Measurements from ENCODE around the gene TMEM141.

The TMEM141 gene

GRCh38 chr9:136769710-136770191, 21.4 kb upstream of the TMEM141 start:
- no peak overlapping the region for H3K27ac ChIP-seq (ENCODE audit: low read depth, low read length)
- no peaks in the 10 kb centered on the region for H3K4me1 ChIP-seq (ENCODE audit: control insufficient read depth in 5 of 5, insufficient read depth in 5 of 5, low read length in 5 of 5)
- peaks cover 0 to 9% (median 4%) of the 10 kb centered on the region in 5 donors for H3K27me3 ChIP-seq (ENCODE audit: control insufficient read depth in 5 of 5, insufficient read depth in 4 of 5, low read length in 5 of 5)
- no peak overlapping the region for H3K9ac ChIP-seq (ENCODE audit: low read length in 5 of 5)
- H3K4me3 ChIP-seq (ENCODE audit: low read depth in 1 of 5, low read length in 5 of 5): no peak overlapping the region
- peaks cover 0 to 14% (median 9%) of the 10 kb centered on the region in 5 donors for H3K9me3 ChIP-seq (ENCODE audit: control insufficient read depth in 5 of 5, low read length in 5 of 5)
- H3K36me3 ChIP-seq (ENCODE audit: control insufficient read depth in 5 of 5, insufficient read depth in 5 of 5, low read length in 5 of 5): no peaks in the 10 kb centered on the region

DNA sequence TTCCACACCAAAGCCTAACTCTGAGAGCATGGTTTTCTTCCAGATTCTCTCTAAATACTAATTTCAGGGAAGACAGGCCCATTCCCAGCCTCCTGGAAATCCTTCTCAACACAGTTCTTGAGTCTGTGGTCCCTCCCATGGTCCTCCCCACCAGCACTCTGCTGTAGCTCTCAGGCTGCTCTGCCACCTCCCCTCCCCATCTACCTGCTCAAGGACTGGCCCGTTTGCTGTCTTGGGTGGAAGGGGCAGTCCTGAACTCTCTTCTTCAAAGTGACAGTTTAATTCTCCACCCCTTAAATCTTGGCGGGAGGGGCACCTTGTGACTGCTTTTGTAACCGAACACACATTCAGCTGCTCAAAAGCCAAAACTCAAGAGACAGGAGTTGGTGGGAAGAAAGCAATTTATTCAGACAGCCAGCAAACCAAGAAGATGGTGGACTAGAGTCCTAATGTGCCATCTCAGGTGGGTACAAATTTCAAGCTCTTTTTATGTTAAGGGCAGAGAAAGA, 19.2 kb upstream of the TMEM141 start:
- no peak overlapping the region for H3K27ac ChIP-seq (ENCODE audit: low read depth, low read length)
- H3K36me3 ChIP-seq (ENCODE audit: control insufficient read depth in 5 of 5, insufficient read depth in 5 of 5, low read length in 5 of 5): no peaks in the 10 kb centered on the region
- peaks cover 0 to 11% (median 6%) of the 10 kb centered on the region in 5 donors for H3K27me3 ChIP-seq (ENCODE audit: control insufficient read depth in 5 of 5, insufficient read depth in 4 of 5, low read length in 5 of 5)
- H3K4me1 ChIP-seq (ENCODE audit: control insufficient read depth in 5 of 5, insufficient read depth in 5 of 5, low read length in 5 of 5): no peaks in the 10 kb centered on the region
- peaks cover 0 to 14% (median 9%) of the 10 kb centered on the region in 5 donors for H3K9me3 ChIP-seq (ENCODE audit: control insufficient read depth in 5 of 5, low read length in 5 of 5)
- no peak overlapping the region for H3K4me3 ChIP-seq (ENCODE audit: low read depth in 1 of 5, low read length in 5 of 5)
- no peak overlapping the region for H3K9ac ChIP-seq (ENCODE audit: low read length in 5 of 5)

- H3K36me3 ChIP-seq (ENCODE audit: control insufficient read depth in 5 of 5, insufficient read depth in 5 of 5, low read length in 5 of 5): no peaks in the 10 kb centered on the region
- no peaks in the 10 kb centered on the region for H3K4me1 ChIP-seq (ENCODE audit: control insufficient read depth in 5 of 5, insufficient read depth in 5 of 5, low read length in 5 of 5)
- no peak overlapping the region for H3K4me3 ChIP-seq (ENCODE audit: low read depth in 1 of 5, low read length in 5 of 5)
- H3K9ac ChIP-seq (ENCODE audit: low read length in 5 of 5): no peak overlapping the region
- peaks cover 0 to 13% (median 3%) of the 10 kb centered on the region in 5 donors for H3K27me3 ChIP-seq (ENCODE audit: control insufficient read depth in 5 of 5, insufficient read depth in 4 of 5, low read length in 5 of 5)
- H3K9me3 ChIP-seq (ENCODE audit: control insufficient read depth in 5 of 5, low read length in 5 of 5): peaks cover 0 to 14% (median 9%) of the 10 kb centered on the region in 5 donors
- H3K27ac ChIP-seq (ENCODE audit: low read depth, low read length): no peak overlapping the region
Observed at GRCh38 chr9:136773386-136774044, 17.6 kb upstream of the TMEM141 start.

DNA sequence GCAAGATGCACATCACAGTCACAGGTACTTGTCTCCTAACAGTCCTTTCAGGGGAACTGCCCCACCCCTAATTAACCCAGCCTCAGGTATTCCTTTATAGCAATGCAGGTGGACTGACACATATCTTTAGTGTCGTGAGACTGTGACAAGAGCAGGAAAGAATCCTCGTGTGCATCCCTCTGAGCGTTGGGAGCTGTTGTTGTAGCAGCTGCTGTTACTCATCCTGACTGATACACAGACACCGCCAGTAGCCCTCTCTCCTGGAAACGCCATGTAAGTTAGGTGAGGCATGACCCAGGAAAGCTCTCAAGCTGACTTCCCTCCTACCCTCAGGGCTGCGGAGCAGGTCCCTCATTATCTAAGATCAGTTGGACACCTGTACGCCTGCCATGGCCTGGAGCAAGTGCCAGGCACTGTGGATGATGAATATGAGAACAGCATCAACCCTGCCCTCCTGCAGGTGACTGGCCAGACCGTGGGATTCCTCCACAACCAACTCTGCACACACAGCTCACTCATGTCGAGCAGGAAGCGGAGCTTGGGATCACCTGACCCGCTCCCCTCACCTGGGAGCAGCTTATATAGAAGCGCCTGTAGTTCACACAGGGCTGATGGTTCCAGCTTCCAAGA, 16.6 kb upstream of the TMEM141 start:
- H3K9ac ChIP-seq (ENCODE audit: low read length in 5 of 5): no peak overlapping the region
- H3K4me3 ChIP-seq (ENCODE audit: low read depth in 1 of 5, low read length in 5 of 5): no peak overlapping the region
- no peaks in the 10 kb centered on the region for H3K36me3 ChIP-seq (ENCODE audit: control insufficient read depth in 5 of 5, insufficient read depth in 5 of 5, low read length in 5 of 5)
- H3K27ac ChIP-seq (ENCODE audit: low read depth, low read length): no peak overlapping the region
- peaks cover 0 to 14% (median 9%) of the 10 kb centered on the region in 5 donors for H3K9me3 ChIP-seq (ENCODE audit: control insufficient read depth in 5 of 5, low read length in 5 of 5)
- no peaks in the 10 kb centered on the region for H3K4me1 ChIP-seq (ENCODE audit: control insufficient read depth in 5 of 5, insufficient read depth in 5 of 5, low read length in 5 of 5)
- peaks cover 0 to 13% (median 4%) of the 10 kb centered on the region in 5 donors for H3K27me3 ChIP-seq (ENCODE audit: control insufficient read depth in 5 of 5, insufficient read depth in 4 of 5, low read length in 5 of 5)

DNA sequence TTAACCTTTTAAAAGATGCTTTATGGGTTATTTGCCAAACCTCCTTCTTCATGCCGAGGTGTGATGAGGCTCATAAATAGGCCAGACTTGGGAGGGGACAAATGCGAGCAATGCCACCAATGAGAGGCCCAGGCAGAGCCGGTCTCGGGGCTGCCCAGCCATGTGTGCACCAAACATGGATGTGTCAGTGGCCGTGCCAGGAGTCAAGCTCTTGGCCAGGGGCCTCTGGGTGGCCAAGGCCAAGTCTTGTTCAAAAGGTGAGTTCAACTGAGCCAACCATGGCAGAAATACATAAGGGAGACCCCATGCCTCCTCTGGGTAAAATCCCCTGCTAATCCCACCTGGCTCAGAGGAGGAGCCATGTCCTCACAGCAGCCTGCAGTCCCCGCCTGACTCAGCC, 16.0 kb upstream of the TMEM141 start:
- no peaks in the 10 kb centered on the region for H3K36me3 ChIP-seq (ENCODE audit: control insufficient read depth in 5 of 5, insufficient read depth in 5 of 5, low read length in 5 of 5)
- no peaks in the 10 kb centered on the region for H3K4me1 ChIP-seq (ENCODE audit: control insufficient read depth in 5 of 5, insufficient read depth in 5 of 5, low read length in 5 of 5)
- no peak overlapping the region for H3K27ac ChIP-seq (ENCODE audit: low read depth, low read length)
- H3K27me3 ChIP-seq (ENCODE audit: control insufficient read depth in 5 of 5, insufficient read depth in 4 of 5, low read length in 5 of 5): peaks cover 0 to 13% (median 4%) of the 10 kb centered on the region in 5 donors
- no peak overlapping the region for H3K9ac ChIP-seq (ENCODE audit: low read length in 5 of 5)
- H3K9me3 ChIP-seq (ENCODE audit: control insufficient read depth in 5 of 5, low read length in 5 of 5): peaks cover 0 to 14% (median 9%) of the 10 kb centered on the region in 5 donors
- H3K4me3 ChIP-seq (ENCODE audit: low read depth in 1 of 5, low read length in 5 of 5): no peak overlapping the region

DNA sequence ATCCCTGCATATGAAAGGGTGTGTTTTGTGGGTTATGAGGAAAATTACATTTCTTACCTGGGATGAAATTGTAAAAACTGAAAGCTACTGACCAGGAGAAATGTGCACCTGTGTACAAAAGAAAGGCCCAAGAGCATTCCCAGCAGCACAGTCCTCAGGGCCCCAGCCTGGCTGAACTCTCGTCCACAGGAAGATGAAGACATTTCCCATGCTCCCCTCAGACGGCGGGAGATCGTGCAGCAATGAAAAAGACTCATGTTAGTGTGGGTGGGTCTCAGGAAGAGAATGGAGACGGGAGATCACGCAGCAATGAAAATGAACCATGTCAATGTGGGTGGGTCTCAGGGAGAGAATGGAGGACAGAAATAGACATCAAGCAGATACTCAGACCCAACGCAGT, 14.2 kb upstream of the TMEM141 start:
- H3K4me1 ChIP-seq (ENCODE audit: control insufficient read depth in 5 of 5, insufficient read depth in 5 of 5, low read length in 5 of 5): no peaks in the 10 kb centered on the region

DNA sequence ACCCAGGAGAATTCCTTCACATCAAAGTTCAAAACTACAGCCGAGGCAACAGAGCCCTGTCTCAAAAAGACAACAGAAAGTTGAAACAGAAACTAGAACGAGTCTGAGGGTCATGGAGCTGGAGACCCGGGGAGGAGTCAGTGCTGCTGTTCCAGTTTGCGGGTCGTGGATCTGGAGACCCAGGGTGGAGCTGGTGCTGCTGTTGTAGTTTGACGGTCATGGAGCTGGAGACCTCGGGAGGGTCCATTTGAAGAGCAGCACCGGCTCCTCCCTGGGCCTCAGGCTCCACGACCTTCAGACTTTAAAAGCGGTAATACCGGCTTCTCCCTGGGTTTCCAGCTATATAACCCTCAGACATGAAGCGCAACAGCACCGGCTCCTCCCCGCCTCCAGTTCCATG, 13.8 kb upstream of the TMEM141 start:
- Histone ChIP-seq H3K9ac (ENCODE audit: low read length in 5 of 5) (no peak overlapping the region), H3K9me3 (ENCODE audit: control insufficient read depth in 5 of 5, low read length in 5 of 5) (peaks cover 0 to 14% (median 9%) of the 10 kb centered on the region in 5 donors), H3K4me3 (ENCODE audit: low read depth in 1 of 5, low read length in 5 of 5) (no peak overlapping the region), H3K27ac (ENCODE audit: low read depth, low read length) (no peak overlapping the region), H3K4me1 (ENCODE audit: control insufficient read depth in 5 of 5, insufficient read depth in 5 of 5, low read length in 5 of 5) (no peaks in the 10 kb centered on the region), H3K36me3 (ENCODE audit: control insufficient read depth in 5 of 5, insufficient read depth in 5 of 5, low read length in 5 of 5) (no peaks in the 10 kb centered on the region), H3K27me3 (ENCODE audit: control insufficient read depth in 5 of 5, insufficient read depth in 4 of 5, low read length in 5 of 5) (peaks cover 0 to 13% (median 4%) of the 10 kb centered on the region in 5 donors)

More for the DNA sequence above, 14.2 kb upstream of the TMEM141 start:
- Histone ChIP-seq H3K27ac (ENCODE audit: low read depth, low read length) (no peak overlapping the region), H3K9ac (ENCODE audit: low read length in 5 of 5) (no peak overlapping the region), H3K27me3 (ENCODE audit: control insufficient read depth in 5 of 5, insufficient read depth in 4 of 5, low read length in 5 of 5) (peaks cover 0 to 13% (median 4%) of the 10 kb centered on the region in 5 donors), H3K36me3 (ENCODE audit: control insufficient read depth in 5 of 5, insufficient read depth in 5 of 5, low read length in 5 of 5) (no peaks in the 10 kb centered on the region), H3K9me3 (ENCODE audit: control insufficient read depth in 5 of 5, low read length in 5 of 5) (peaks cover 0 to 14% (median 9%) of the 10 kb centered on the region in 5 donors), H3K4me3 (ENCODE audit: low read depth in 1 of 5, low read length in 5 of 5) (no peak overlapping the region)

GRCh38 chr9:136779808-136780207, 11.3 kb upstream of the TMEM141 start:
- H3K27ac ChIP-seq (ENCODE audit: low read depth, low read length): no peak overlapping the region

DNA sequence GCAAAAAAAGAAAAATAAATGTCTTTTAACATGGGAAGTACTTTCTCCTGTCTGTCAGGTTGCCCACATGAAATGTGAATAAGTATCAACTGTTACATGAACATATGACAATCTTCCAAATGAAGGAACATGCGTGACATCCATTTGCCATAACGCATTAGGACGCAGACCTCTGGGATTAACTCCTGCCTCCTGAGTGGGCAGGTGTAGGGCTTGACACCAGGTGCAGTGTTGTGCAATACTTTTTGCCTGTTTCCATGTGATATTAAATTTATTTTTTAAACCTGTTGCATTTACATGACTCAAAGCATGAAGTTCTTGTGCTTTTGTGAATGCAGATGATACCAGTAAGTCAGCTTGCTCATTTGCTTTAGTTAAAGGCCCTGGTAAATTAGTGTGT, 8.7 kb upstream of the TMEM141 start:
- Histone ChIP-seq H3K4me3 (ENCODE audit: low read depth in 1 of 5, low read length in 5 of 5) (no peak overlapping the region), H3K4me1 (ENCODE audit: control insufficient read depth in 5 of 5, insufficient read depth in 5 of 5, low read length in 5 of 5) (no peaks in the 10 kb centered on the region), H3K9ac (ENCODE audit: low read length in 5 of 5) (no peak overlapping the region), H3K27ac (ENCODE audit: low read depth, low read length) (no peak overlapping the region), H3K9me3 (ENCODE audit: control insufficient read depth in 5 of 5, low read length in 5 of 5) (no peaks in the 10 kb centered on the region), H3K36me3 (ENCODE audit: control insufficient read depth in 5 of 5, insufficient read depth in 5 of 5, low read length in 5 of 5) (no peaks in the 10 kb centered on the region), H3K27me3 (ENCODE audit: control insufficient read depth in 5 of 5, insufficient read depth in 4 of 5, low read length in 5 of 5) (peaks cover 0 to 7% (median 0%) of the 10 kb centered on the region in 5 donors)

More at GRCh38 chr9:136779808-136780207, 11.3 kb upstream of the TMEM141 start:
- Histone ChIP-seq H3K4me1 (ENCODE audit: control insufficient read depth in 5 of 5, insufficient read depth in 5 of 5, low read length in 5 of 5) (no peaks in the 10 kb centered on the region), H3K27me3 (ENCODE audit: control insufficient read depth in 5 of 5, insufficient read depth in 4 of 5, low read length in 5 of 5) (peaks cover 0 to 13% (median 3%) of the 10 kb centered on the region in 5 donors), H3K9ac (ENCODE audit: low read length in 5 of 5) (no peak overlapping the region), H3K36me3 (ENCODE audit: control insufficient read depth in 5 of 5, insufficient read depth in 5 of 5, low read length in 5 of 5) (no peaks in the 10 kb centered on the region), H3K4me3 (ENCODE audit: low read depth in 1 of 5, low read length in 5 of 5) (no peak overlapping the region), H3K9me3 (ENCODE audit: control insufficient read depth in 5 of 5, low read length in 5 of 5) (no peaks in the 10 kb centered on the region)
